ENCODE data around the gene DRGX.

DNA sequence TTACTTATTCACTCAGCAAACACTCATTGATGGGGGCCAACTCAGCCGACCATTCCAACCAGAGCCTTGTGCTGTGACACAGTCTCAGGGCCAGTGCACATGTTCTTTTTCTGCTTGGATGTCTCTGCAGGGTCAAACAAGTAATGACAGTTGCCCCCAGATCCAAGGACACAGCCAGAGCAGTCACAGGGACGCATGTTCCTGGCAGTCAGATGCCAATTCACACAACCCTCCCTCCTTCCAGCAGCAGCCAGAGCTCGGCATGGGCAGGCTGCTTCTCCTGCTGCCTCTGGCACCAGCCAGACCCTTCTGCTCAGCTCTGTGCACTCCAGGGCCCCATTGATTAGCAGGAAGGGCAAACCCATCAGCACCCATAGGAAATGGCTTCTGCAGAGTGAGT, 20.3 kb downstream of the DRGX start:
- no peak for TF ChIP-seq TAF1 (IDR thresholded peaks at IDR 0.05; ENCODE audit: low read depth, low read length)
- TF ChIP-seq POLR2AphosphoS5 (IDR thresholded peaks at IDR 0.05; ENCODE audit: low read depth, low read length) = no peak

Data from GM12891 (cell line).